Choroid plexus epithelial cell (primary cell): ENCODE data around the gene TNRC6B.
A peak's percentile ranks its signal among the peaks of the same experiment; 100 is the strongest.

Experiments used
- DNase-seq: peaks from one replicate; pipeline ENCODE4 v3.0.0-alpha.2; 2010; ENCODE audit warnings: low read depth
- H3K4me3 ChIP-seq: 2 replicates; pipeline ENCODE4 v1.5.1; 2011; ENCODE audit warnings: low read depth, mild to moderate bottlenecking, control low read depth, low read length, moderate library complexity
- TF ChIP-seq, protein P1 (sequence below): conservative IDR thresholded peaks from 2 replicates; pipeline ENCODE4 v1.5.1; 2011; ENCODE audit warnings: low read depth, mild to moderate bottlenecking, control low read depth, inconsistent platforms, low read length, moderate library complexity

The TNRC6B gene

DNA sequence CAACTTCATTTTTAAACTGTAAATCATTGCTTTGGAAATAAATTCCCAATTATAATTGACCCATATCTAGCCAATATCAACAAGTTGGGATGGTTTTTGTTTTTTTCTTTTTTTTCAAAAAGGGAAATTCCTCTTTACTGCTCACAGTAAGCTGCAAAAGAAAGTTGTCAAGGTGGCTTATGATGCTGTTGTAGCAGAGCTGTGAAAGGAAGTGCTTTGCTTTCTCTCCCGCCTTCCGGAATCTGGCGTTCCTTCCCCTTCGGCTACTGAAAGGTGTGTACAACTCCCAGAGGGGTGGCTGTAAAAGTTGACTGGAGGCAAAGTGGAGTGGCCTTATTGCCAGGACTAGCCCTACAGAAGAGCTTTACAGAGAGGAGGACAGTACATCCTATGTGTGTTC is 152.4 kb downstream of the TNRC6B start:
- TF ChIP-seq, protein P1, sequence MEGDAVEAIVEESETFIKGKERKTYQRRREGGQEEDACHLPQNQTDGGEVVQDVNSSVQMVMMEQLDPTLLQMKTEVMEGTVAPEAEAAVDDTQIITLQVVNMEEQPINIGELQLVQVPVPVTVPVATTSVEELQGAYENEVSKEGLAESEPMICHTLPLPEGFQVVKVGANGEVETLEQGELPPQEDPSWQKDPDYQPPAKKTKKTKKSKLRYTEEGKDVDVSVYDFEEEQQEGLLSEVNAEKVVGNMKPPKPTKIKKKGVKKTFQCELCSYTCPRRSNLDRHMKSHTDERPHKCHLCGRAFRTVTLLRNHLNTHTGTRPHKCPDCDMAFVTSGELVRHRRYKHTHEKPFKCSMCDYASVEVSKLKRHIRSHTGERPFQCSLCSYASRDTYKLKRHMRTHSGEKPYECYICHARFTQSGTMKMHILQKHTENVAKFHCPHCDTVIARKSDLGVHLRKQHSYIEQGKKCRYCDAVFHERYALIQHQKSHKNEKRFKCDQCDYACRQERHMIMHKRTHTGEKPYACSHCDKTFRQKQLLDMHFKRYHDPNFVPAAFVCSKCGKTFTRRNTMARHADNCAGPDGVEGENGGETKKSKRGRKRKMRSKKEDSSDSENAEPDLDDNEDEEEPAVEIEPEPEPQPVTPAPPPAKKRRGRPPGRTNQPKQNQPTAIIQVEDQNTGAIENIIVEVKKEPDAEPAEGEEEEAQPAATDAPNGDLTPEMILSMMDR, result no peak
- DNase-seq, result no peak
- H3K4me3 ChIP-seq, result no peak overlapping the region

DNA sequence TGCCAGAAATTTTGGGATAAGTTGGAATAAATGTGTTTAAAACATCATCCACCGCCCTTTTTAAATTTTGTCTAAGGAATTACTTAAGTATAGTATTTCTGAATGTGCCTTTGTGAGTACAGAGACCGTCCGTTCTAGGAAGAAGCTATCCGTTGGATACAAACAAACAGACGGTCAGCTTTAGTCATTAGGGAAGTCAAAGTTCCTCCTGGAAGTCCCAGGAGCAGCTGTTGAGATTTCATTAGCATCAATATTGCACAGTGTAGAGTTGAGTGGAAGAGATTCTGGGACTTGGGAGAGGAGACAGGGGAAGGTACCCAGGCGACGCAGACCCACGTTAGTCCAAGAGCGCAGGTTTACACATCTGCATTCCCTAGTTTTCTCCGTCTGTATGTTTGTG is 152.9 kb downstream of the TNRC6B start:
- TF ChIP-seq, protein P1, result no peak
- no peak for DNase-seq
- H3K4me3 ChIP-seq, result no peak overlapping the region

DNA sequence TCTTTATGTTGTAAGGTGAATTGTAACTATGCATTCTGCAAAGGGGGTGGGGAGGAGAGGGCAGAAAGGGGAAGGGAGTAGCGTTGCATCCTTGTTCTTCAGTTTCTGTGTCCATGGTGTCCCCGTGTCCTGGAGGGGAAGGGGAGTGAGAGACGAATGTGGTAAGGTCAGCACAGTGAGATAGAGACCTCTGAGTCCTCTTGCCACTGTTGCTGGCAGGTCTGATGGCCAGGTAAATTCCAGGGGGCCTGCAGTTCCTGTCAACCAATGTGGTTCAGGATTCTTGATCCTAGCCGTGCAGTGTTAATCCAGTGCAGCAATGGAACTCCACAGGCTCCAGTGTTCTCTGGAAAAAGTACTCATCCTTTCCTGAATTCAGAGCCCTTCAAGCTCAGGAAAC is 154.0 kb downstream of the TNRC6B start:
- TF ChIP-seq, protein P1, result no peak
- no peak for DNase-seq
- H3K4me3 ChIP-seq, result no peak overlapping the region

DNA sequence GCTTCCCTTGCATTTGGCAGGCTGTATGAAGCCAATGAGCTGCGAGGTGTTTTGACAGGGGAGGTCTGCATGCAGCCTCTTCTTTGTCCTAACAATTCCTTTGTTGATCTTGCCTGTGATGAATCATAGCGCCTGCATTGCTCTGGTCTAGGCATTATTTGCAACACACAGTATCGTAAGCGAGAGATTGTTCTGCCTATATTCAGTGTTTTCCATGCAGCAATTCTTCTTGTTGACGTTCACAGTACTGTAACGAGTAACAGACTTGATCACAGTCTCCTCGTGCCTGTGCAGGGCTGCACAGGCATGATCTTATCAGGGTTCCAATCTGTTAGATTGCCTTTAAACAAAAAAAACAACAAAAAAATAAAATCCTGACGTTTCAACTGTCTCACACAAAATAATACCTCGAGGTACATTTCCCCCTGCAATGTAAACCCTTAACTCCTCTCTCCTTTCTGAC is 154.6 kb downstream of the TNRC6B start:
- TF ChIP-seq, protein P1, result no peak
- no peak overlapping the region for H3K4me3 ChIP-seq
- peak; percentile 85 for DNase-seq

DNA sequence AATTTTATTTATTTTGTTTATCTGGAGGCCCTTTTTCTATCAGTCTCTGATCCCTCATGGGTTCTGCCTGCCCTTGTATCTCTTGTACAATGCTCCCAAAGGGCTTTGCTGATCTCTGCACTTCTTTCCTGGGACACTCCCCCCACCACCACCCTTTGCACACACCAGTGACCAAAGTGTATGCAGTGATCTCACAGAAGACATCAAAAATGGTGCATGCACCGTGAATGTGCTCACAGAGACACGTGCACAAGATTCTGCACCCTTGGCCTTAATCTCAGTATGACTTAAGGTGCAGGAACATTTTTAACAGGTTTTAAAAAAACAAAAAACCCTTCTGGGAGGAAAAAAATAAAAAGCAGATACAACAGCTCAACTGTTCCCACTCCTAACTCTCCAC is 156.3 kb downstream of the TNRC6B start:
- TF ChIP-seq, protein P1, result no peak
- no peak for DNase-seq
- H3K4me3 ChIP-seq, result no peak overlapping the region

DNA sequence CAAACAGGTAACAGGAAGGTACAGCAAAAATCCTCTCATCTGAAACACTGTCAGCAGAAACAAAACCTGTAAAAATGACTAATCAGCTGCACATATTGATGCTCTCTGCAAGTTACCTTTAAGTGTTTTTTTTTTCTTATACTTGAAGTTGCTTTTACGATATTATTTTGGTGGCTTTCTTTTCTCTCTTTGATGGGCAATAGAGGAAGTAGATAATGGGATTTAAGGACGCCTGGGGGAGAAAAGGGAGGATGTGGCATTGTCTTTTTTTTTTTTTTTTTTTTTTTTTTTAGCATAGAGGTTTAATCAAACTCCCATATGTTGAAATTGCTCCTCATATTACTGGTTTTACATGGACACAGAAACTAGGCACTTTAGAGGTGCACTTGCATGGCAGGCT is 157.2 kb downstream of the TNRC6B start:
- no peak overlapping the region for H3K4me3 ChIP-seq
- TF ChIP-seq, protein P1, result no peak
- DNase-seq, result no peak

DNA sequence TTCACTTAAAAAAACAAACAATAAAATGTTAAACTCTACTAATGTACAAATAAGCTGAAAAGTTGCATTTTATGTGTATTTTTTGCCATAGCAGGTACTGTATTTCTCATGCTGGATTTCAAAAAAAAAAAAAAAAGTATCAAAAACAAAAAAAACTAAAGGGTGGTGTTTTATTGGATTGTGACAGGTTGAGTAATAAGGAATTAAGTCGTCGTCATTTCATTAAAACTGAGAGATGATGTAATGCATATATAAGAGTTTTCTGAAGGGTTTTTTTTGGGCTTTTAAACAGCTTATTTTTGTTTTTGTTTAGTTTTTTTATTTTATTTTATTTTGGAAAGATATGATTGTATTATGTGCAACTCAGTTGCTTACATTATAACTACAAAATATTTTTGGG is 157.6 kb downstream of the TNRC6B start:
- no peak for DNase-seq
- H3K4me3 ChIP-seq, result no peak overlapping the region
- TF ChIP-seq, protein P1, result no peak
